Activated naive CD8-positive, alpha-beta T cell treated with anti-CD3 and anti-CD28 coated beads for 36 hours (primary cell): ENCODE results near the gene ACYP2. TPM values are rescaled to one million over a fixed set of nuclear protein-coding genes. Genes with fewer than 3 reads are reported as not detected.
A peak's percentile ranks its signal among the peaks of the same experiment; 100 is the strongest.
"Not testable (repeated sequence)": the region's sequence is repeated elsewhere in the genome, so short reads cannot be mapped to it uniquely, and the experiment has no call there.

Experiments used
- DNase-seq: peaks from one replicate; pipeline ENCODE4 v3.0.0; 2021
- H3K27ac Mint-ChIP-seq: one replicate; pipeline ENCODE4 v1.8.0; 2022; ENCODE audit warnings: mild to moderate bottlenecking, moderate library complexity, mixed read lengths
- H3K27me3 Mint-ChIP-seq: one replicate; pipeline ENCODE4 v1.8.0; 2022; ENCODE audit warnings: mild to moderate bottlenecking, mixed read lengths
- H3K36me3 Mint-ChIP-seq: one replicate; pipeline ENCODE4 v1.8.0; 2021; ENCODE audit warnings: mild to moderate bottlenecking, mixed read lengths
- H3K4me1 Mint-ChIP-seq: one replicate; pipeline ENCODE4 v1.8.0; 2021; ENCODE audit warnings: mixed read lengths
- H3K4me3 Mint-ChIP-seq: one replicate; pipeline ENCODE4 v1.8.0; 2022; ENCODE audit warnings: mild to moderate bottlenecking, moderate library complexity, mixed read lengths
- H3K9me3 Mint-ChIP-seq: one replicate; pipeline ENCODE4 v1.8.0; 2022; ENCODE audit warnings: mixed read lengths
- total RNA-seq, 2 experiments: library from RNA; stranded (reverse); gene quantifications; one replicate each; pipeline ENCODE4 v1.2.3, GENCODE V29; 2021

ACYP2 gene
- total RNA-seq, 2 experiments from 2014 or later: 6.2 to 7.5 TPM

- Mint-ChIP-seq H3K36me3 (no peaks in the 10 kb centered on the region), H3K27ac (no peak overlapping the region), H3K4me3 (no peak overlapping the region), H3K4me1 (no peaks in the 10 kb centered on the region), H3K9me3 (peaks cover 2% of the 10 kb centered on the region), H3K27me3 (peaks cover 7% of the 10 kb centered on the region)
- no peak for DNase-seq
These were observed 202.6 kb downstream of the ACYP2 start for GRCh38 chr2:54317973-54318372.

- Mint-ChIP-seq H3K9me3 (peaks cover 2% of the 10 kb centered on the region), H3K27me3 (peaks cover 7% of the 10 kb centered on the region), H3K27ac (no peak overlapping the region), H3K36me3 (no peaks in the 10 kb centered on the region), H3K4me3 (no peak overlapping the region), H3K4me1 (no peaks in the 10 kb centered on the region)
- DNase-seq: no peak
These were observed 203.4 kb downstream of the ACYP2 start for GRCh38 chr2:54318821-54319220.

- no peaks in the 10 kb centered on the region for H3K4me1 Mint-ChIP-seq
- no peak overlapping the region for H3K27ac Mint-ChIP-seq
- peaks cover 6% of the 10 kb centered on the region for H3K27me3 Mint-ChIP-seq
- peaks cover 10% of the 10 kb centered on the region for H3K9me3 Mint-ChIP-seq
- no peak for DNase-seq
- no peaks in the 10 kb centered on the region for H3K36me3 Mint-ChIP-seq
- H3K4me3 Mint-ChIP-seq: no peak overlapping the region
These were observed 205.6 kb downstream of the ACYP2 start for GRCh38 chr2:54321047-54321446.

GRCh38 chr2:54324517-54324916 is 209.1 kb downstream of the ACYP2 start:
- H3K27me3 Mint-ChIP-seq, H3K4me1 Mint-ChIP-seq, DNase-seq, H3K4me3 Mint-ChIP-seq, H3K9me3 Mint-ChIP-seq, H3K27ac Mint-ChIP-seq, H3K36me3 Mint-ChIP-seq: not testable (repeated sequence)

- no peaks in the 10 kb centered on the region for H3K36me3 Mint-ChIP-seq
- no peak overlapping the region for H3K4me3 Mint-ChIP-seq
- H3K27ac Mint-ChIP-seq: no peak overlapping the region
- no peak for DNase-seq
- peaks cover 10% of the 10 kb centered on the region for H3K9me3 Mint-ChIP-seq
- peaks cover 10% of the 10 kb centered on the region for H3K27me3 Mint-ChIP-seq
- H3K4me1 Mint-ChIP-seq: no peaks in the 10 kb centered on the region
These were observed 209.7 kb downstream of the ACYP2 start for GRCh38 chr2:54325148-54325547.

GRCh38 chr2:54329482-54330161 is 214.2 kb downstream of the ACYP2 start:
- Mint-ChIP-seq H3K9me3 (peaks cover 6% of the 10 kb centered on the region), H3K36me3 (no peaks in the 10 kb centered on the region), H3K4me1 (peaks cover 8% of the 10 kb centered on the region), H3K27ac (no peak overlapping the region), H3K4me3 (no peak overlapping the region), H3K27me3 (peaks cover 20% of the 10 kb centered on the region)
- DNase-seq: no peak

- Mint-ChIP-seq H3K27me3 (peaks cover 20% of the 10 kb centered on the region), H3K9me3 (peaks cover 1% of the 10 kb centered on the region), H3K4me1 (peaks cover 8% of the 10 kb centered on the region), H3K4me3 (peak overlapping the region; percentile 75), H3K27ac (peak overlapping the region; percentile 13), H3K36me3 (no peaks in the 10 kb centered on the region)
- DNase-seq: peak; percentile 90
These were observed 214.9 kb downstream of the ACYP2 start for GRCh38 chr2:54330162-54330925.

GRCh38 chr2:54330926-54331835 is 215.8 kb downstream of the ACYP2 start:
- Mint-ChIP-seq H3K27me3 (peaks cover 20% of the 10 kb centered on the region), H3K4me3 (peak overlapping the region; percentile 75), H3K27ac (no peak overlapping the region), H3K4me1 (peaks cover 8% of the 10 kb centered on the region), H3K36me3 (no peaks in the 10 kb centered on the region), H3K9me3 (peaks cover 1% of the 10 kb centered on the region)
- no peak for DNase-seq

- Mint-ChIP-seq H3K36me3 (no peaks in the 10 kb centered on the region), H3K27me3 (peaks cover 20% of the 10 kb centered on the region), H3K9me3 (no peaks in the 10 kb centered on the region), H3K4me1 (peaks cover 8% of the 10 kb centered on the region), H3K4me3 (no peak overlapping the region), H3K27ac (no peak overlapping the region)
- no peak for DNase-seq
These were observed 217.0 kb downstream of the ACYP2 start for GRCh38 chr2:54332386-54332785.

- peaks cover 1% of the 10 kb centered on the region for H3K4me1 Mint-ChIP-seq
- H3K4me3 Mint-ChIP-seq: no peak overlapping the region
These were observed 220.9 kb downstream of the ACYP2 start for GRCh38 chr2:54336136-54336976.

GRCh38 chr2:54336977-54337255 is 221.5 kb downstream of the ACYP2 start:
- H3K9me3 Mint-ChIP-seq: no peaks in the 10 kb centered on the region
- DNase-seq: no peak
- H3K27ac Mint-ChIP-seq: no peak overlapping the region
- H3K4me1 Mint-ChIP-seq: no peaks in the 10 kb centered on the region
- H3K4me3 Mint-ChIP-seq: no peak overlapping the region
- no peaks in the 10 kb centered on the region for H3K36me3 Mint-ChIP-seq
- peaks cover 17% of the 10 kb centered on the region for H3K27me3 Mint-ChIP-seq

More at GRCh38 chr2:54336136-54336976, 220.9 kb downstream of the ACYP2 start:
- Mint-ChIP-seq H3K9me3 (no peaks in the 10 kb centered on the region), H3K27me3 (peaks cover 17% of the 10 kb centered on the region), H3K36me3 (no peaks in the 10 kb centered on the region), H3K27ac (no peak overlapping the region)
- DNase-seq: no peak

GRCh38 chr2:54341656-54342055 is 226.2 kb downstream of the ACYP2 start:
- Mint-ChIP-seq H3K27ac (no peak overlapping the region), H3K9me3 (no peaks in the 10 kb centered on the region), H3K4me3 (no peak overlapping the region), H3K27me3 (peaks cover 19% of the 10 kb centered on the region), H3K4me1 (no peaks in the 10 kb centered on the region), H3K36me3 (no peaks in the 10 kb centered on the region)
- DNase-seq: no peak

GRCh38 chr2:54342603-54343002 is 227.2 kb downstream of the ACYP2 start:
- Mint-ChIP-seq H3K4me3 (no peak overlapping the region), H3K36me3 (no peaks in the 10 kb centered on the region), H3K9me3 (no peaks in the 10 kb centered on the region)

GRCh38 chr2:54347622-54348021 is 232.2 kb downstream of the ACYP2 start:
- Mint-ChIP-seq H3K36me3 (no peaks in the 10 kb centered on the region), H3K27ac (no peak overlapping the region), H3K9me3 (no peaks in the 10 kb centered on the region), H3K4me1 (no peaks in the 10 kb centered on the region), H3K4me3 (no peak overlapping the region), H3K27me3 (peaks cover 13% of the 10 kb centered on the region)
- DNase-seq: no peak

More at GRCh38 chr2:54342603-54343002, 227.2 kb downstream of the ACYP2 start:
- Mint-ChIP-seq H3K4me1 (no peaks in the 10 kb centered on the region), H3K27ac (no peak overlapping the region), H3K27me3 (peaks cover 19% of the 10 kb centered on the region)
- no peak for DNase-seq
